ENCODE measurements around the gene ARL8A.

The ARL8A gene

DNA sequence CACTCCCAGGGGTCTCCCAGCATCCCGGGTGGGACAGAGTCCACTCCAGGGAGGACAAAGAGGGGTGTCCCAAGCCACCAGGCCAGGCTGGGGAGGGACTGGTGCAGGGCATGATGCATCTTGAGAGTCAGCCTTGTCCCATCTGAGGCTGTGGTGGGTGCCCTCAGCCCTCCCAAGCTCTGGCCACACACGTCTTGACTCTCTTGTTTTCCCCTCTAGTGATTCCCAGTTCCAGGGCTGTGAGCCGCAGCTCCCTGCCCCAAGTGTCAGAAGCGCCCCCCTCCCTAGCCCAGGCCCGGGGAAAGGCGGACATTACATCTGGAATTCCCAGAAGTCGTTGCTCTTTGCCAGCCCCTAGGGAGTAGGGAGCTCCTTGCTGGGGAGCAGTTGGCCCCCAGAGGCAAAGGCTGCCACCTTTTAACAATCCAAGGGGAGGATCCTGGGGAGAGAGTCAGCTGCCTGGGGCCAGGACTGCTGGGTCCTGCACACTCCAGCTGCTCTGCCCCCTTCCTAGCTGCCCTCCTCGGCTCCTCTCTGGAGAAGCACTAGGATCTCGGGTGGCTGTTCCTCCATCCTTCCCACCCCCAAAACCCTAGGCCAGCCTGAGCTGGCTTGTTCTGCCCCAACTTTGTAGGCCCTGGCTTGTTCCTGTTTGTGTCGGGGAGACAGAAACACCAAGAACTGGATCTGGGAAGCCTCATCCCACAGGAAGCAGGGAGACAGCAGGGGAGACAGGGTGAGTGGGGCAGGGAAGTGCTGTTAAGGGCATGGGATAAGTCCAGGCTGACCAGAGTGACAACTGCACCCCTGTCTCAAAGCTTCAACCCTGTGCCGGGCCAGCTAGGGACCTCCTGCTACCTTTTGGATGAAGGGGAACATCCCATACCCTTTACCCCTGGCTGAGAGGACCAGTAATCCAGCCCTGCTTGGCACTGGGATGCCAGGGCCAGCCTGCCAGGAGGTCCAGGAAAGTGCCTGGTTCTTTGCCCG lies 19.0 kb upstream of the ARL8A start:
- Histone ChIP-seq H3K4me3 (ENCODE audit: insufficient read depth, low read depth, low read length, poor library complexity, severe bottlenecking) (peak overlapping the region; percentile 26), H3K27ac (ENCODE audit: insufficient read depth, low read length, poor library complexity, severe bottlenecking) (peak overlapping the region; percentile 88), H3K27me3 (replicated peaks; ENCODE audit: control insufficient read depth, insufficient read depth, low read length, poor library complexity, severe bottlenecking) (no peaks in the 10 kb centered on the region), H3K4me1 (ENCODE audit: control insufficient read depth, insufficient read depth, low read length, poor library complexity, severe bottlenecking) (peaks cover 69% of the 10 kb centered on the region), H3K9me3 (ENCODE audit: control insufficient read depth, low read length) (no peaks in the 10 kb centered on the region), H3K36me3 (ENCODE audit: control insufficient read depth, insufficient read depth, low read length) (no peaks in the 10 kb centered on the region)
- DNase-seq: no peak

DNA sequence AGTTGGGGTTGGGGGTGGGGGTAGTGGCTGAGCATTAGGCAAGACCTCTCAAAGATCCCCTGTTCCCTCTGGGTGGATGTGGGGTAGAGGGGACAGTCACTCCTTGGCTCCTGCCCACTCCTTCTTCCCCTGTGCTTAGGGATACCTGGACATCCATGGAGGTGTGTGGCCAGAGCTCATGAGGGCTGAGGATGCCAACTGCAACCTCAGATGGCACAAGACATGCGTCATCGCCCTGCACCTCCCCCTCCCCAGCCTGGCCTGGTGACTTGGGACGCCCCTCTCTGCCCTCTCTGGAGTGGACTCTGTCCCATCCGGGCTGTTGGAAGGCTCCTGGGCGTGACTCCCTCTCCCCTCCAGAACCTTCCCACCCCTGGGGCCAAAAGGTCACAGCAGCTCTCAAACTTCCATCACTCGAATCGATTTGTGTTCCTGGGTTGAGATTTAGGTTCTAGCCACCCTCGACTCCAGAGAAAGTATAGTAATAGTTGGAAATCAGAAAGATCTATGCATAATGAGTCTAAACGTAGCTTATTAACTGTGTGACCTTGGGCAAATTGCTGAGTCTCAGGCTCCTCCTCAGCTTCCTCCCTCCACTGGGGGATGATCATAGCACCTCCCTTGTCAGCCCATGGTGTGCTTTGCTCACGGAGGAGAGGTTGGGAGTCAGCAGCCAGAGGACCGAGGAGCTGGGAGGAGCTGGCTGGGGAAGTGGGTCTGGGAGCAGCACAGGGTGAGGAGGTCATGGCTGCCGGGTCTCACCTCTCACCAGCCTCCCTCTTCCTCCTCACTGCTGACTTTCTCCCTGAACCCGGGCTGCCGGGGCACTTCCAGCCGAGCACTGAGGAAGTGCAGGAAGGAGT lies 18.1 kb upstream of the ARL8A start:
- peak in 1 of 3 donors; percentile 24 for DNase-seq
- Histone ChIP-seq H3K9me3 (ENCODE audit: control insufficient read depth, low read length) (no peaks in the 10 kb centered on the region), H3K4me3 (ENCODE audit: insufficient read depth, low read depth, low read length, poor library complexity, severe bottlenecking) (peak overlapping the region; percentile 65), H3K36me3 (ENCODE audit: control insufficient read depth, insufficient read depth, low read length) (peaks cover 2% of the 10 kb centered on the region), H3K4me1 (ENCODE audit: control insufficient read depth, insufficient read depth, low read length, poor library complexity, severe bottlenecking) (peaks cover 77% of the 10 kb centered on the region), H3K27me3 (replicated peaks; ENCODE audit: control insufficient read depth, insufficient read depth, low read length, poor library complexity, severe bottlenecking) (no peaks in the 10 kb centered on the region), H3K27ac (ENCODE audit: insufficient read depth, low read length, poor library complexity, severe bottlenecking) (peak overlapping the region; percentile 88)

DNA sequence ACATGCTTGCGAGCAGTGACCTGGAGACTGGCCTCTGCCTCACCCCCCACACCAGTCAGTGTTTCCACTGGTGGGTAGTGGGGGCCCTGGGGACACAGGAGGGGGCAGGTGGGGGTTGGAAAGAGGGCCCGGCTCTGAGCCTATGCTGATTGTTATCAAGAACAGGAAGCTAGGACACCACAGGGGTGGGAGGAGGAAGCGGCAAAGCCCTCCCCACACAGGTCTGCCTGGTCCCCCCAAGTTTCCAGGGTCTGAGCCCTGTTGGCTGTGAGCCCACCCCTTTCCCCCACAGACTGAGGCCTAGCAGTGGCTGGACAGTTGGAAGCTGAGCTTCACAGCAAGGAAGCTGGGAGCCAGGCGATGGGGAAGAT lies 17.5 kb upstream of the ARL8A start:
- Histone ChIP-seq H3K4me3 (ENCODE audit: insufficient read depth, low read depth, low read length, poor library complexity, severe bottlenecking) (peak overlapping the region; percentile 65), H3K4me1 (ENCODE audit: control insufficient read depth, insufficient read depth, low read length, poor library complexity, severe bottlenecking) (peaks cover 81% of the 10 kb centered on the region), H3K36me3 (ENCODE audit: control insufficient read depth, insufficient read depth, low read length) (peaks cover 6% of the 10 kb centered on the region), H3K27ac (ENCODE audit: insufficient read depth, low read length, poor library complexity, severe bottlenecking) (peak overlapping the region; percentile 88), H3K27me3 (replicated peaks; ENCODE audit: control insufficient read depth, insufficient read depth, low read length, poor library complexity, severe bottlenecking) (no peaks in the 10 kb centered on the region), H3K9me3 (ENCODE audit: control insufficient read depth, low read length) (no peaks in the 10 kb centered on the region)
- peak; percentile 34 to 55 (median 42) for DNase-seq

DNA sequence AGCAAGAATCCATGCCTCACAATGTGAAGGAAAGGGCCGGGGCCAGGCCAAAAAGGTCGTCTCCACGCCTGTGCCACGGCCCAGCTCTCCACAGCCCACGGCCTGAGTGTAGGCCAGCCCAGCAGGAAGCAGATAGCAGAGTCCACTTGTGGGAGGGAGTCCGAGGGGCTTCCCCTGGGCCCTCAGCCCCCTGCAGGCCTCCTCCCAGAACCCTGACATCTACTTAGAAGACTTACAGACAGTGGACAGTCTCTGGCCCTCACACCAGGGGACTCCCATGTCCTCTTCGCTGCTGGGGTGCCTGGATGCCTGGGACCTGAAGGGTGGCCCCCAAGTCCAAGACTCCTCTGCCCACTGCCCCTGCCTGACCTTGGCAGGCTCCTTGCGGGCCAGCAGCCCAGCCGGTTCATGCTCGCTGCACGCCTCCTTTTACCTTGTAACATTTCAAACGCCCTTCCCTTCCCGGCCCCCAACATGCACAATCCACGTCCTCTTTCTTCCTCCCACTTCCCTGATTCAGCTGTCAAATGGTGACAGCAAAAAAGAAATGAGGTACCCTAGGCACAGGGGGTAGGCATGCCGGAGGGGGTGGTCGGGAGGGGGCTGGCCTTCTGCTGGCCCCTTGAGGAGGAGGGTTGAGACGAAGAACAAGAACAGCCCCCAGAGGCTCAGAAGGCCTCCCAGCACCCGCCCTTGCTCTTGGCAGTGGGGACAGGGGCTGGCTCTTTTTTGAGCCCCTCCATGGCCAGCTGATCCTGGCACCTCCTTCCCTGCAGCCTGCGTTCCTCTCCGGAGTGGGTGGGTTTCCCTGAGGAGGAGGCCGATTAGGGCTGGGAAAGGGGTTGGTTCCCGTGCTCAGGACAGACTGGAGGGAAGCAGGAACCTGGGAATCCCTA lies 16.9 kb upstream of the ARL8A start:
- Histone ChIP-seq H3K36me3 (ENCODE audit: control insufficient read depth, insufficient read depth, low read length) (peaks cover 13% of the 10 kb centered on the region), H3K27ac (ENCODE audit: insufficient read depth, low read length, poor library complexity, severe bottlenecking) (peak overlapping the region; percentile 88), H3K4me3 (ENCODE audit: insufficient read depth, low read depth, low read length, poor library complexity, severe bottlenecking) (peak overlapping the region; percentile 65), H3K27me3 (replicated peaks; ENCODE audit: control insufficient read depth, insufficient read depth, low read length, poor library complexity, severe bottlenecking) (no peaks in the 10 kb centered on the region), H3K4me1 (ENCODE audit: control insufficient read depth, insufficient read depth, low read length, poor library complexity, severe bottlenecking) (peaks cover 88% of the 10 kb centered on the region), H3K9me3 (ENCODE audit: control insufficient read depth, low read length) (no peaks in the 10 kb centered on the region)
- no peak for DNase-seq

DNA sequence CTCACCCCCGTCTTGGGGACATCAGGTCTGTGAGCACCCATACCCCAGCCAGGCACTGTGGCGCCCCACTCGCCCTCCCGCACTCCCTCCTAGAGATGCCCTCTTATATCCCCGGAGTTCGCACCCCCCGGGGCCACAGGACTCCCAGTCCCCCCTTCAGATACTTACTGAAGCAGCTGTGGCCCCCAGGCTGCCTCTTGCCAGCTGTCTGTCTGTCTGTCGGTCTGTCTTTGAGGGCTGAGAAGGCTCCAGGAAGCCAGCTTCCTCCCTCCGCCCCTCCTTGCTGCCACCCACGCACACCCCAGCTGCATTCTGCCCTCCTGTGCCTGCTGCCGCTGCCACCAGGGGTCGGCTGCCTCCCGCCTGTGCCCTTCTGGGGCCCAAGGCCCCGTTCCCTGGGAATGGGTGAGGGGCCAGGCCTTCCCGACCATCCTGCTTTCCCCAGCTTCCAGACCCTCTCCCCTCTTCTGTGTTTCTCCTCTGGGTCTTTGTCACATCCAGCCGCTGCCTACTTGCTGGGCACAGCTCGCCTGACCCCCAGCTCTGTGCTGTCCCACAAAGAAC lies 15.9 kb upstream of the ARL8A start, which contains the start of gene PTPN7:
Gene PTPN7, minus strand, starts transcription at position 226 of the 564 bp plus-strand sequence. CDS start 1,200 bp downstream, outside the sequence.
- H3K9me3 ChIP-seq (ENCODE audit: control insufficient read depth, low read length): no peaks in the 10 kb centered on the region
- peaks cover 83% of the 10 kb centered on the region for H3K4me1 ChIP-seq (ENCODE audit: control insufficient read depth, insufficient read depth, low read length, poor library complexity, severe bottlenecking)
- H3K36me3 ChIP-seq (ENCODE audit: control insufficient read depth, insufficient read depth, low read length): peaks cover 22% of the 10 kb centered on the region
- H3K4me3 ChIP-seq (ENCODE audit: insufficient read depth, low read depth, low read length, poor library complexity, severe bottlenecking): peak within 1 kb of the TSS; percentile 65
- peak; percentile 56 to 61 (median 59) for DNase-seq
- no peaks in the 10 kb centered on the region for H3K27me3 ChIP-seq (replicated peaks; ENCODE audit: control insufficient read depth, insufficient read depth, low read length, poor library complexity, severe bottlenecking)
- peak within 1 kb of the TSS; percentile 88 for H3K27ac ChIP-seq (ENCODE audit: insufficient read depth, low read length, poor library complexity, severe bottlenecking)

DNA sequence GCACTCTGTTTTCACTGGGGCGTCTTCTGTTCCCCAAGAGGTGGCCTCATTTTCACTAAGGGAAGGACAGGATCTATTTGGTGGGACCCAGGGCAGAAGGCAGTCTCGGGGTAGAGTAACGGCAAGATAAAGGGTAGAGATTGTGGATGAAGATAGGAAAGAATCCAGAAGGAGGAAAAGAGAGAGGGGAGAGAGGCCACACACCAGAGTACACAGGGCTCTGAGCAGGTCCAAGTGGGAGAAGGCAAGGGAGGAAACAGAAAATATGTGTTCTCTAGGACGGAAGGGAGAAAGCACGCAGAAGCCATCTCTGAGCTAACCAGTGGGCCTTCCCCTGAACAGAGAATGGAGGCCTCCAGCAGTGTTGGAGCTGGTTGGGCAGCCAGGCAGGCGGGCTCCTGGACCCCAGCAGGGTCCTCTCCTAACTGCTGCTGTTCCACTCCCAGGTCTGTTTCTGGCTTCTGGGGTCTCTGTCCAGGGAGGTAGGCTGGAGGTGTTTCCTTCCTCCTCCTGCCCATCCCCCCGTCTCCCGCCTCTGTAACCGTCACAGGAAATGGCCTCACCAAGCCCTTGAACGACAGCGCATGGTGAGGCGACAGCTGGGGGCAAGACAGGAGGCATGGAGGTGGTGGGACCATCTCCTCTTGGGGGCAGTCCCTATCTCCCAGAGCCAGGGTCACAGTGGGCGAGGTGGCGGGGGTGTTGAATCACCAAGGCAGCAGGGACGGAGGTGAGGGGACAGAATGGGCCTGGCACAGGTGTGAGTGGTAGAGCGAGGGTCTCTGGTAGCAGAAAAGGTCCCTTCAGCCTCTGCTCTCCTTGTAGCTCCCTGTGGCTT lies 15.2 kb upstream of the ARL8A start:
- peaks cover 29% of the 10 kb centered on the region for H3K36me3 ChIP-seq (ENCODE audit: control insufficient read depth, insufficient read depth, low read length)
- no peaks in the 10 kb centered on the region for H3K27me3 ChIP-seq (replicated peaks; ENCODE audit: control insufficient read depth, insufficient read depth, low read length, poor library complexity, severe bottlenecking)
- peak overlapping the region; percentile 65 for H3K4me3 ChIP-seq (ENCODE audit: insufficient read depth, low read depth, low read length, poor library complexity, severe bottlenecking)
- H3K4me1 ChIP-seq (ENCODE audit: control insufficient read depth, insufficient read depth, low read length, poor library complexity, severe bottlenecking): peaks cover 81% of the 10 kb centered on the region
- peak overlapping the region; percentile 88 for H3K27ac ChIP-seq (ENCODE audit: insufficient read depth, low read length, poor library complexity, severe bottlenecking)
- DNase-seq: peak in 2 of 3 donors; percentile 29 to 45
- no peaks in the 10 kb centered on the region for H3K9me3 ChIP-seq (ENCODE audit: control insufficient read depth, low read length)

DNA sequence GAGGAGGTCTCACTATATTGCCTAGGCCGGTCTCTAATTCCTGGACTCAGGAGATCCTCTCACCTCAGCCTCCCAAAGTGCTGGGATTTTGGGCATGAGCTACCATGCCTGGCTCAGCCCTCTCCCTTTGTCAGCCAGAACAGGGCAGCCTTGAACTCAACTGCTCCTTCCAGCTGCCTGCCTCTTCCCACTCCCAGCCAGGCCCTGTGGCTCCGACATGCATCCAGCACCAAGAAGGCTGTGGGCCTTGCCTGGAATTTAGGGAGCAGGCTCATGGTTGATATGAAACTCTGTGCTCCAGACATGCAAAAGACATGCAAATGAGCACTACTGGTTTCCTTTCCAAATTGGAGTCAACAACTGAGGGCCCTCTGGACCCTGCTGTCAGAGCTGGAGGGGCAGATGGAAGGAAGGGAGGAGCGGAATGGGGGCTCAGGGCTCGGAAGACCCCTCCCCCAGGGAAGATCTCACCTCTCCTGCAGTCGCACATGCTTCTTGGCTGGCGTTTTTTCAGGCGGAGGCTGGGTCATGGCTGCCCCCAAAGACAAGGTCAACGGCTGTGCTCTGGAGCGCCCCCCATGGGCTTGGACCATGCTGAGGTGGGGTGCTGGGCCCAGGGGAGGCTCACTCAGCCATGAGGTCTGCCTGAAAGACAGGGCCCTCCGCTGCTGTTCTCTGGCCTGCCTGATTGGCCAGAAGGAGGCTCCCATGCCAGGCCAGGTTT lies 14.4 kb upstream of the ARL8A start:
- no peak for DNase-seq
- Histone ChIP-seq H3K27me3 (replicated peaks; ENCODE audit: control insufficient read depth, insufficient read depth, low read length, poor library complexity, severe bottlenecking) (no peaks in the 10 kb centered on the region), H3K4me3 (ENCODE audit: insufficient read depth, low read depth, low read length, poor library complexity, severe bottlenecking) (peak overlapping the region; percentile 65), H3K27ac (ENCODE audit: insufficient read depth, low read length, poor library complexity, severe bottlenecking) (peak overlapping the region; percentile 88), H3K36me3 (ENCODE audit: control insufficient read depth, insufficient read depth, low read length) (peaks cover 36% of the 10 kb centered on the region), H3K9me3 (ENCODE audit: control insufficient read depth, low read length) (no peaks in the 10 kb centered on the region), H3K4me1 (ENCODE audit: control insufficient read depth, insufficient read depth, low read length, poor library complexity, severe bottlenecking) (peaks cover 74% of the 10 kb centered on the region)

DNA sequence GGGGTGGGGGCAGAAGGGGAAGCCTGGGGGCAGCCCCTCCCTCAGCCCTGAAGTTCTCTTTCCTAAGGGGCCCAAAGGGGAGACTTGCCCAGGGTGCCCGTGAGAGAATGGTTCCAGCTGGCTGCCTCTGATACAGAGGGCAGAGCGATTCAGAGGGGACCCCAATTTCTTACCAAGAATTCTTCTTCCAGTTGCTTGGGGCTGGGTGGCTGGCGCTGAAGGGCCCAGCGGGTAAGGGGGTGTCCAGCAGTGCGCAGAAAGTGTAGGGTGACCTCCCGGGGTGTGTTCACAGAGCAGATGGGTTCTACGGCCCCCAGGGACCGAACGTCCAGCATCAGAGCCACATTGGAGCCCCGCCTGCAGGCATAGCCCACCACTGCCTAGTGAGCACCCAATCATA lies 13.4 kb upstream of the ARL8A start:
- DNase-seq: no peak
- Histone ChIP-seq H3K4me1 (ENCODE audit: control insufficient read depth, insufficient read depth, low read length, poor library complexity, severe bottlenecking) (peaks cover 64% of the 10 kb centered on the region), H3K27ac (ENCODE audit: insufficient read depth, low read length, poor library complexity, severe bottlenecking) (peak overlapping the region; percentile 88)

More for the DNA sequence above, 13.4 kb upstream of the ARL8A start:
- Histone ChIP-seq H3K36me3 (ENCODE audit: control insufficient read depth, insufficient read depth, low read length) (peaks cover 46% of the 10 kb centered on the region), H3K9me3 (ENCODE audit: control insufficient read depth, low read length) (no peaks in the 10 kb centered on the region), H3K4me3 (ENCODE audit: insufficient read depth, low read depth, low read length, poor library complexity, severe bottlenecking) (no peak overlapping the region), H3K27me3 (replicated peaks; ENCODE audit: control insufficient read depth, insufficient read depth, low read length, poor library complexity, severe bottlenecking) (no peaks in the 10 kb centered on the region)

Data from effector memory CD4-positive, alpha-beta T cell (primary cell).